HG03095 (cell line): ENCODE measurements around the gene CPXM2.

Source experiments
- ATAC-seq: cut with Tn5 transposase; IDR thresholded peaks from one replicate; pipeline ENCODE4 v1.9.1; 2021; ENCODE audit warnings: moderate library complexity; ENCODE audit not compliant: unreplicated experiment

CPXM2 gene

DNA sequence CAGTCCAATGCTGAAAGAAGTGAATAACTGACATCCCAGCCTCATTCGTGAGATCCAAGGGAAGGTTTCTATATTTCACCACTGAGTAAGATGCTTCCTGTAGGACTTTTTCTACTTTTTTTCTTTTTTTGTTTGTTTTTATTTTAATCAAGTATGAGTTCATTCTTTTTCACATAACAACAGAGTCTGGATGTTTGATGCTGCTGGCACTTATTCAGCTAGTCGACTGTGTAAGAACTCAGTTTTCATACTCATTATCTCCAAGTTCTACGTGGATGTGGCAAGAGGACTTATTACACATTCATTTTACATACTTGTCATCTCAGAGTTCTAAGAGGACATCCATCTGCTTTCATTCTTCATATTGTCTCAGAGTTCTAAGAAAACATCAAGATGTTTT is 86.9 kb downstream of the CPXM2 start:
- ATAC-seq = no peak

- no peak for ATAC-seq
Measured at GRCh38 chr10:123800821-123801220, 90.8 kb downstream of the CPXM2 start.

DNA sequence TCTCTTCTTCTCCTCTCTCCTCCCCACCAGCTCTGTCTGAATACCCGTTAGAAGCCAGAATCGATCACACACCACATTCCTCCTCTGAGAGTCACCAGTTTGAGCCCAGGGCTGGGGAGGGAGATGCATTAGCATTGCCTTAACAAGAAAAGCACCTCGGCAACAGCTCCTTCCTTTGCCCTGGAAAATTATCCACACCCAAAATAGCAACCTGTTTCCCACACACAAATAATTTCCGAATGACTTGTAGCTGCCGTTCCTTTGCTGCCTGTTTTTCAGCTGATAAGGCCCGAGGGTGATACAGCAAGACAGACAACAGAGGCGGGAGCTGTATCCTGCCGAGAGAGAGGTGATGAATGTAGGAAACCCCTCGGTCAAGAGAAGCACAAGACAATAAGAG is 91.3 kb downstream of the CPXM2 start:
- no peak for ATAC-seq

DNA sequence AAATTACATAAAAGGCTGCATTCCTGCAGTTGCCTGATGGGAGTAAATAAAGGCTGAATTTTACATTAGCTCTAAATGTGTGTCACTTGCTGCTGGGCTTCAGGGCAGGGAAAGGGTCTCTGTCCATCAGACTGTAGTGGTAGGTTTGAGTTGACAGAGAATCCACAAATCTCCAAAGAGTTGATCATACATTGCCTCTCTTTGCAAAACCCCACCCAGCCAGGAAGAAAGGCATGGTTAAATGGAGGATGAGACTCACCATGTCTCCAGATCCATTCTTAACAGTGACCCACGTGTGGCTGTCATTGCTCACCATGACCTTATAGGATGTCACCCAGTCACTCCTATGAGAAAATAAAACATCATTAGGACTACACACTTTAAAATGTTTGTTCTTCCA is 92.8 kb downstream of the CPXM2 start:
- ATAC-seq = no peak

- no peak for ATAC-seq
Measured at GRCh38 chr10:123797813-123798212, 93.8 kb downstream of the CPXM2 start.

DNA sequence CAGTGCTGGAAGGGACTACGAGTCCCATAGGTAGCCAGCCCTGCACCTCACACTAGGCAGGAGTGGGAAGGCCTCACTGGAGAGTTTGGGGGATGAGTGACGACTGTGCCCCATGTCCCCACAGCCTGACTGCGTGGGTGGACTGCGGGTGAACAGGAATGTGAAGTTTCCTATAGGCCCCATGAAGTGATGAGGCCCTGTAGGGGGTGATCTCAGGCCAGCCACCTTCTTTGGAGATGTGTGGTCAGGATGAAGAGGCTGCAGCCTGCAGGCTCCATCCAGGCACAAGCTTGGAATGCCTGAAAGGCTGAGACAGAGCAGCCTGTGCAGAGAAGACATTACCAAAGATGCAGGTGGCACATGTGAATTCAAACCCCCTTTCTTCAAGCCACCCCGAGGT is 94.9 kb downstream of the CPXM2 start:
- ATAC-seq = no peak

DNA sequence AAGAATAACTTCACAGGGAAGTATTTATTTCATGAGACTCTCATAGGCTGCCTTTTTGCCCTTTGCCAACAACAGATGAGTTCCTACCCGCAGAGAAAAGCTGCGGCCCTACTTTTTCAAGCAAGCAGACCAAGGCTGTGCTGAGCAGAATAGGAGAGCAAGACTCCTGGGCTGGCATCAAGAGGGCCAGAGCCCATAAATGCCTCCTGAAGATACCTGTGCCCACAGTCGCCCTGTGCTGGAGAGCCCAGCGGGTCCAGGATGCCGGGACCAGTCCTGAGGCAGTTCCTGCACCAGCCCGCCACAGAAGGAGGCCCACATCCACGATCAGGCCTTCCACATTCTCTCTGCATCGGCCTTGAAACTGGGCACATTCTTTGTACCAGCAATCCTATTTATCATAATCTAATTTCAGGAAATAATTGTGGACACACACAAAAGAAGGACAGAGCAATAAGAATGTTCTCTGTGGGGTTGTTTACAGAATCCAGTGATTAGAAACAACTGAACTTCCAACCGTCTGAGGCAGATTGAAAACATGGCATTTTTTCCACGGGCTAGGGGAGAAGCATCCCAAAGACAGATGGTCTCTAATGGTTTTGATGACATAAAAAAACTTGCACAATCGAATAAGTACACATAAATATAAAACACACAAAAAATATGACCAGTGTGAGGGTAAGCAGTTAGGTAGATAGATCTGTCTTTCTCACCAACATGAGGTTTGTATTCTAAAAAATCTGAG is 95.6 kb downstream of the CPXM2 start:
- ATAC-seq = no peak

- no peak for ATAC-seq
Measured at GRCh38 chr10:123795196-123795780, 96.3 kb downstream of the CPXM2 start.

DNA sequence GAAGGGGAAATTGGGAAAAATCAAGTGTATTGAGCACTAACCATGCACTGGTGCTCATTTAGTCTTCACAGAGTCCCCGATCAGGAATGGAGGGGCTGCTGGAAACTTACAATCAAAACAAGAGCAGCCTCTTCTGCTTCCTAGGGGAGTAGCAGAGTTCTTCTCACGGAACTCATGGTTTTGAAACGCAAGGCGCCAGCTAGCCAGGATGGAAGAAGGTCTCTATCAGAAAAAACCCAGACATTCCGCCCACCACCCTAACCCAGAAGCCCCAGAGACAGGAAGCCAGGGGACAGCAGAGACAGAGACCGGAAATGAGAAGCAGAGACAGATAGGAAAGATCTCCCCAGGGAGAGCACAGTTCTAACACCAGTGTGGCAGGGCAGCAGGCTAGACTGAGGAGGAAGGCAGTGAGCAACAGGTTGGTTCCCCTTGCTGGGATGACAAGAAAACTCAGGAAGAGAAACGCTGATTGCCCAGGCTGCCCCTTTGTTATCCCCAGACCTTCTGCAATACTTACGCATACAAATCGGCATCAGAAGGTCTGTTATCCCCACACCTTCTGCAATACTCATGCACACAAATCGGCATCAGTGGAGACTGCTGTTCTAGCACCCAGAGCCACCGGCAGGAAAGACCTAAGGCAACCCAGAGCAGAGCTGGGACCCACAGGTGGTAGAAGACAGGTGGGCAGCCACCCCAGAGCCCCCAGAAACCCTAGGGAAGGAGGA is 99.2 kb downstream of the CPXM2 start:
- no peak for ATAC-seq

DNA sequence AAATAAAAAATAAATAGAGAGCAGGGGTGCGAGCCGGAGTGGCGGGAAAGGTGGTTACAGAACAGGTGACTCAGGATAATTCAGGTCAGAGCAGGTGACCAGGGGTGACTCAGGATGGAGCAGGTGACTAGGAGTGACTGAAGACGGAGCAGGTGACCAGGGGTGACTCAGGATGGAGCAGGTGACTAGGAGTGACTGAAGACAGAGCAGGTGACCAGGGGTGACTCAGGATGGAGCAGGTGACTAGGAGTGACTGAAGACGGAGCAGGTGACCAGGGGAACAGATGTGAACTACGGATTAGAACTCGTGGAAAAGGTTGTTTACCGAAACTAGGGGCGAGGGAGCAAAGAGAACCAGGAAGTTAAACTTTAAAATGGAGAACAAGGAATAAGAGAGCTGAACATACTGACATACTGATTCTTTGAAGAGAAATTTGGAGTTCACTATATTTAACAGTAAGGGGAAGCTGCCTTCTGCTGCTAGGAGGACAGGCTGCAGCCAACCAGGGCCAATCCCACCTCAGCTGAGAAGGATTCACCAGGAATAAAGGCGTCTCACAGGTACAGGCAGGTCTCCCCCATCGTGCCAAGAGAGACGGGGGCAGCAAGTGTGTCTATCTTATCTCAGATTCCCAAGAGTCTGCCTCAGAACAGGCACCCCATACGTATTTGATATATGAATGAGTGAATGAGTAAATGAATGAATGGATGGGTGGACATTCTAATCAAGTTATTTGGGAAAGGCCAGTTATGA is 101.3 kb downstream of the CPXM2 start:
- no peak for ATAC-seq

- no peak for ATAC-seq
Measured at GRCh38 chr10:123788981-123789380, 102.6 kb downstream of the CPXM2 start.

DNA sequence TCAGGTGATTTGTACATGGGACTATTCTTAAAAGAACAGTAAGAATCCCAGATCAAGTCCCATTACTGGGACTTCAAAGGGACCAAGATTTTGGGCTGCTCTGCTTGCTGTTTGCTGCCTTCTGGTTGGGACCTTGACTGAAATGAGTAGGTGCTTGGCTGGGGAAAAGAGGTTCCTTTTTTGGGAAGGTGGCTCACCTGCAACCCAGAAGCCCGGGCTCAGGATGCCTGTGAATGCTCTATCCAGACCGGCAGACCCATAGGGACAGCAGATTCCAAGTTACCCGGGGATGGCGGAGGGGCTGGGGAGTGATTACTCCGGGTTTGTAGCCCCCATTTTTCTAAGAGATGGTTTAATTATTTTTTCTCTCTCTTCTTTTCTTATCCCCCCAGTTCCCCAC is 104.0 kb downstream of the CPXM2 start:
- no peak for ATAC-seq

- no peak for ATAC-seq
Measured at GRCh38 chr10:123786896-123787295, 104.7 kb downstream of the CPXM2 start.

DNA sequence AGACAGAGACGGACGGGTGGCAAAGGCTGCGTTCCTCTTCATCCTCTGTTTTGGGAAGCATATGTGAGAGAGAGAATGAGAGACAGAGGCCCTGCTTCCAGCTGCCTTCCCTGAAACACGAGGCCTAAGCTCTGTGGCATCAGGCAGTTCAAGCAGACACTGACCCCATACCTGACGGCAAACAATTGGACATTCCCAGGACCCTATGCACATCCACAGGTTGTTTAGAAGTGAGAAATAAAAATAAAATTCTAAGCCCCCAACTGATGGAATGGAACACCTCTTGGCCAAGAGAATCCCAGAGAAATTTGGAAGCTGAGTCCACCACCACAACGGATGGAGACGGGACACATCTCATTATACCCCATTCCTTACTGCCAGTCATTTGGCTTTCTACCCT is 105.3 kb downstream of the CPXM2 start:
- ATAC-seq = no peak

GRCh38 chr10:123784646-123785045 is 107.0 kb downstream of the CPXM2 start:
- no peak for ATAC-seq

DNA sequence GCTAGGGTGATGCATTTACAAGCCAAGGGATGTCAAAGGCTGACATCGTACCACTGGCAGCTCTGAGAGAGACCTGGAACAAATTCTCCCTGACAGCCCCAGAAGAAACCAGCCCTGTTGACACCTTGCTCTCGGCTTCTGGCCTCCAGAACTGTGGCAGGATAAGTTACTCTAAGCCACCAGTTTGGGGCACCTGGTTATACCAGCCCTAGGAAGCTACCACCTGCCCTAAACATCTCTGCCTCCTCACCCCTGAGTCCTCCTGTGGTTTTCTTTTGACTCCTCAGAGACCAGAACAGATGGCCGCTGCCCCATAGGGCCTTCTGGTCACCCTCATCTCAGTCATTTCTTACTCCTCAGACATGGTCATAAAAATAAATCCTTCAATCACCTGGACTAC is 107.4 kb downstream of the CPXM2 start:
- no peak for ATAC-seq

DNA sequence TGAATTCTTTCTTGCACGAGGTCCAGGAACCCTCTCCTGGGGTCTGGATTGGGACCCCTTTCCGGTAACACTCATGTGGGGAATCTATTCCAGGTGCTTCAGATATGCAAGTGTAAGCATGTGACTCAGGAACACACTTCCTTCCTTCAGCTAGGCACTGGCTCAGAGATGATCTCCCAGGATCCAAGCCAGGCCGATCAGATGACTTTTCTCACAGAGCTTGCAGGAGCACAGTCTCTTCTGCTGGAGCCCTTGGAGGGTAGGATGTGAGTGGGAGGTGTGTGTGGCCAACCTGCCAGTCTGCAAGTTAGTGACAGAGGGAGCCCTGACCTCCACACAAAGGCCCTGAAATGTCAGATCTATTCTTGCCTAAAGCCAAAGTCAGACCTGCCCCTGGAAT is 108.3 kb downstream of the CPXM2 start:
- no peak for ATAC-seq

- ATAC-seq = no peak
Measured at GRCh38 chr10:123782549-123782948, 109.1 kb downstream of the CPXM2 start.

DNA sequence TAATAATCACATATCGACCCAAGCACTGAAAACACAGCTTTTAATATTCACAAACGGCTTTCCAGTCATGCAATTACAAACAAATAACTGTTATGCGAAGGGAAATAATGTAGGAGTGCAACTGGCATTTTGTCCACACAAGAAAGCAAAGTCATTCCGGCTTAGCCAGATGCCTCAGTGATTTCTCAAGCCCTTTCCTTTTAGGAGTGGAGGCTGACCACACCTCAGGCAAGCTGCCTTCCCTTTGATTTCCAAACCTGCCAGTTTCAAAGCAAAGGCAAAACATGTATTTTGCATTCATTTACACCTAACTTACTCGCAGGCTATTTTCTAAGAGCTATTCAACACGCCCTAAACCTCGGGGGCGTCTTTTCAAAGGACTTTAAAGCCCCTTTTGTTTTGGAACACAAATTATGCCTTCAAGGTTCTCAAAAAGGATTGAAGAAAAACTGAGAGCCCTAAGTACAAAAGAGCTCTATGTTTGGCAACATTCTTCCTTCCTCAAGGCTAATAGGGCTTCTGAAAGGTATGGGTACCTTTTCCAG is 109.6 kb downstream of the CPXM2 start:
- ATAC-seq = no peak

DNA sequence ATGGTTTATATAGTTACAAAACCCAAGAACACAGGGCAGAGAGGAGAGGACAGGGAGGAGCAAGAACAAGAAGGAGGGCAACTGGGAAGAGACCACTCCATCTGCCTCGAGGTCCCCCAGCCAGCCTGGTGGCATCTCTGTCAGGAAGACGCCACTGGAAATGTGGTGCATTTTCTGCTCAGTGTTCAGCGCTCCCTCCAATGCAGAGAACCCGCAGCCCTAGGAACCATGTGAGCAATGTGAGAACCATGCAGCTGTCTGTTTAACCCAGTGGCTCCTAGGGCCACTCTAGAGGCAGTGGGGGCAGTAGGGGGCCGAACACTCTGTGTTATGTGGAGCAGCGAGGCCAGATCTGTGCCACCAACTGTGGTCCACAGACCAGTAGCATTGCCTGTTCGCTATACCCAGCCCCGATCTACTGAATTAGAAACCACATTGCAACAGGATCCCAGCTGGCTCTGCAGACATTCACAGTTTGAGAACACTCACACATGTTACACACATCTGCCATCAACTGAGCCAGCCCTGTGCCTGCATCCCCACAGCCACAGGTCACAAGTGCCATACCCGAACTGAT is 110.2 kb downstream of the CPXM2 start:
- ATAC-seq = no peak
